Panc1 (cell line): ENCODE data around the gene PCED1B. TPM values are rescaled to one million over a fixed set of nuclear protein-coding genes. Genes with fewer than 3 reads are reported as not detected.

Experiments used
- ATAC-seq: fragments of 200-7000 bp; cut with Tn5 transposase; 2 replicates; pipeline ENCODE4 v1.9.1; 2020; ENCODE audit warnings: mild to moderate bottlenecking, moderate library complexity
- BruUV-seq: library from RNA; stranded (reverse); fragments of 400-500 nt; replicated peaks from 2 replicates; lab custom pipeline; 2021; lab: Mats Ljungman, UMichigan
- CTCF ChIA-PET: fragments of 300-600 bp; sonication (Branson Sonifier 250); formaldehyde crosslinking; loops from one replicate; lab custom pipeline; 2022; ENCODE audit warnings: antibody characterized with exemption; lab: Charles Lee
- POLR2A ChIA-PET: fragments of 300-600 bp; sonication (Branson Sonifier 250); formaldehyde crosslinking; loops from one replicate; lab custom pipeline; 2022; ENCODE audit warnings: antibody characterized with exemption; lab: Charles Lee
- DNase-seq: peaks from one replicate; pipeline ENCODE4 v3.0.0-alpha.2; 2010; ENCODE audit warnings: low read depth, low spot score
- H3K27ac ChIP-seq: 2 replicates; pipeline ENCODE4 v1.5.1; 2011; ENCODE audit warnings: mild to moderate bottlenecking, low read length, inconsistent platforms
- H3K27me3 ChIP-seq: fragments of 200-500 bp; sonication (Bioruptor generic); 2 replicates; pipeline ENCODE4 v1.6.0; 2014; ENCODE audit warnings: low read length, inconsistent platforms; ENCODE audit not compliant: control insufficient read depth, insufficient read depth
- H3K36me3 ChIP-seq: fragments of 200-500 bp; sonication (Bioruptor generic); 2 replicates; pipeline ENCODE4 v1.5.1; 2014; ENCODE audit warnings: inconsistent platforms, mild to moderate bottlenecking, low read length, moderate library complexity; ENCODE audit not compliant: control insufficient read depth, insufficient read depth
- H3K4me1 ChIP-seq: 2 replicates; pipeline ENCODE4 v1.5.1; 2011; ENCODE audit warnings: inconsistent platforms, mild to moderate bottlenecking, low read length, moderate library complexity; ENCODE audit not compliant: control insufficient read depth, insufficient read depth
- H3K4me3 ChIP-seq, 2 experiments: 2 replicates each; pipeline ENCODE4 v1.5.1; 2011 to 2012; ENCODE audit warnings: low read depth in 2 of 2, low read length in 2 of 2, mild to moderate bottlenecking in 2 of 2, inconsistent platforms in 1 of 2, moderate library complexity in 1 of 2
- H3K9me3 ChIP-seq: fragments of 200-500 bp; sonication (Bioruptor generic); 2 replicates; pipeline ENCODE4 v1.5.1; 2014; ENCODE audit warnings: low read depth, mild to moderate bottlenecking, inconsistent platforms, low read length, moderate library complexity; ENCODE audit not compliant: control insufficient read depth, insufficient read depth
- POLR2AphosphoS5 ChIP-seq: IDR thresholded peaks from 2 replicates; pipeline ENCODE4 v1.6.1; 2012; ENCODE audit warnings: mild to moderate bottlenecking, low read depth, low read length, moderate library complexity
- SIN3A ChIP-seq: IDR thresholded peaks from 2 replicates; pipeline ENCODE4 v1.6.1; 2012; ENCODE audit warnings: low read depth, mild to moderate bottlenecking, low read length, moderate library complexity, borderline replicate concordance; ENCODE audit not compliant: insufficient read depth
- TCF7L2 ChIP-seq: IDR thresholded peaks from 2 replicates; pipeline ENCODE4 v1.6.1; 2011; ENCODE audit warnings: mild to moderate bottlenecking, low read depth, low read length, inconsistent platforms
- in situ Hi-C: cut with HindIII; loops from 2 replicates; pipeline ENCODE4 v1.10.0; 2016; ENCODE audit warnings: low sequenced_read_pairs, low pct_unique_long_range_greater_than_20kb
- intact Hi-C: fragments of 100-400 bp; cut with micrococcal nuclease; formaldehyde crosslinking; loops from one replicate; pipeline ENCODE4 v1.10.0; 2022; ENCODE audit not compliant: unreplicated experiment
- total RNA-seq: library from RNA; stranded (reverse); gene quantifications from one replicate; pipeline ENCODE4 v1.2.1, GENCODE V29; 2021; ENCODE audit not compliant: unreplicated experiment
- TF ChIP-seq, protein P1 (sequence below), 2 experiments: IDR thresholded peaks; 2 replicates each; pipeline ENCODE4 v1.6.1; 2011 to 2012; ENCODE audit warnings: low read depth in 2 of 2, control low read depth in 1 of 2, low read length in 1 of 2, mild to moderate bottlenecking in 1 of 2, moderate library complexity in 1 of 2; ENCODE audit not compliant: insufficient read depth in 1 of 2
- TF ChIP-seq, protein P2 (sequence below): fragments of 450-650 bp; IDR thresholded peaks from 2 replicates; pipeline ENCODE4 v1.5.1; 2017; ENCODE audit warnings: mild to moderate bottlenecking

Gene PCED1B
- total RNA-seq, 1 experiment from 2014 or later = 0.82 TPM

DNA sequence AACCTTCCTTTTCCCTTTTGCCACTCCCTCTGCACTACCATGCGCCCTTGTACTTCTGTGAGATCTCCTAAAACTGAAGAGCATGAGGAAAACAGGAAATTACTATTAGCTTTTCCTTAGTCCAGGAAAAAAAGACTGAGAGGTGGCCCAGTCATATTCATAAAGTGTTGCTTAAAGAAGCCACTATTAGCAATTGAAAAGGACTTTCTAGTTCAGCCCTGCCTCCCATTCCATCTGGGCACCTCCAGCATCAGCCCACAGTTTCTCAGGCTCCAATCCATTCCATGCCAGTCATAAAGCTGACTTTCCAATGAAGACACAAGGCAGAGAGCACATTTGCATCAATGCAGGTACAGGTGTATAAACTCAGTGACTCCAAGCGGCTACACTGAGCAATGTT is 20.2 kb downstream of the PCED1B start:
- ATAC-seq (no peak), DNase-seq (no peak)
- Histone ChIP-seq H3K4me3 (no peak overlapping the region), H3K27me3 (no peaks in the 10 kb centered on the region), H3K4me1 (peaks cover 25% of the 10 kb centered on the region), H3K9me3 (no peaks in the 10 kb centered on the region), H3K27ac (no peak overlapping the region), H3K36me3 (no peaks in the 10 kb centered on the region)
- ChIA-PET CTCF (no interaction called here), POLR2A (interaction anchor here (0.7 kb wide), 1 partner anchor 382 kb away, joined by 3 read pairs; no protein-coding TSS in a partner anchor)
- TF ChIP-seq POLR2AphosphoS5 = no peak
- TF ChIP-seq SIN3A = no peak
- TF ChIP-seq, protein P1, sequence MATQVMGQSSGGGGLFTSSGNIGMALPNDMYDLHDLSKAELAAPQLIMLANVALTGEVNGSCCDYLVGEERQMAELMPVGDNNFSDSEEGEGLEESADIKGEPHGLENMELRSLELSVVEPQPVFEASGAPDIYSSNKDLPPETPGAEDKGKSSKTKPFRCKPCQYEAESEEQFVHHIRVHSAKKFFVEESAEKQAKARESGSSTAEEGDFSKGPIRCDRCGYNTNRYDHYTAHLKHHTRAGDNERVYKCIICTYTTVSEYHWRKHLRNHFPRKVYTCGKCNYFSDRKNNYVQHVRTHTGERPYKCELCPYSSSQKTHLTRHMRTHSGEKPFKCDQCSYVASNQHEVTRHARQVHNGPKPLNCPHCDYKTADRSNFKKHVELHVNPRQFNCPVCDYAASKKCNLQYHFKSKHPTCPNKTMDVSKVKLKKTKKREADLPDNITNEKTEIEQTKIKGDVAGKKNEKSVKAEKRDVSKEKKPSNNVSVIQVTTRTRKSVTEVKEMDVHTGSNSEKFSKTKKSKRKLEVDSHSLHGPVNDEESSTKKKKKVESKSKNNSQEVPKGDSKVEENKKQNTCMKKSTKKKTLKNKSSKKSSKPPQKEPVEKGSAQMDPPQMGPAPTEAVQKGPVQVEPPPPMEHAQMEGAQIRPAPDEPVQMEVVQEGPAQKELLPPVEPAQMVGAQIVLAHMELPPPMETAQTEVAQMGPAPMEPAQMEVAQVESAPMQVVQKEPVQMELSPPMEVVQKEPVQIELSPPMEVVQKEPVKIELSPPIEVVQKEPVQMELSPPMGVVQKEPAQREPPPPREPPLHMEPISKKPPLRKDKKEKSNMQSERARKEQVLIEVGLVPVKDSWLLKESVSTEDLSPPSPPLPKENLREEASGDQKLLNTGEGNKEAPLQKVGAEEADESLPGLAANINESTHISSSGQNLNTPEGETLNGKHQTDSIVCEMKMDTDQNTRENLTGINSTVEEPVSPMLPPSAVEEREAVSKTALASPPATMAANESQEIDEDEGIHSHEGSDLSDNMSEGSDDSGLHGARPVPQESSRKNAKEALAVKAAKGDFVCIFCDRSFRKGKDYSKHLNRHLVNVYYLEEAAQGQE (IDR thresholded peaks at IDR 0.05; ENCODE audit: insufficient read depth in 1 of 2, low read depth in 2 of 2, low read length in 1 of 2) = no peak
- TF ChIP-seq, protein P2, sequence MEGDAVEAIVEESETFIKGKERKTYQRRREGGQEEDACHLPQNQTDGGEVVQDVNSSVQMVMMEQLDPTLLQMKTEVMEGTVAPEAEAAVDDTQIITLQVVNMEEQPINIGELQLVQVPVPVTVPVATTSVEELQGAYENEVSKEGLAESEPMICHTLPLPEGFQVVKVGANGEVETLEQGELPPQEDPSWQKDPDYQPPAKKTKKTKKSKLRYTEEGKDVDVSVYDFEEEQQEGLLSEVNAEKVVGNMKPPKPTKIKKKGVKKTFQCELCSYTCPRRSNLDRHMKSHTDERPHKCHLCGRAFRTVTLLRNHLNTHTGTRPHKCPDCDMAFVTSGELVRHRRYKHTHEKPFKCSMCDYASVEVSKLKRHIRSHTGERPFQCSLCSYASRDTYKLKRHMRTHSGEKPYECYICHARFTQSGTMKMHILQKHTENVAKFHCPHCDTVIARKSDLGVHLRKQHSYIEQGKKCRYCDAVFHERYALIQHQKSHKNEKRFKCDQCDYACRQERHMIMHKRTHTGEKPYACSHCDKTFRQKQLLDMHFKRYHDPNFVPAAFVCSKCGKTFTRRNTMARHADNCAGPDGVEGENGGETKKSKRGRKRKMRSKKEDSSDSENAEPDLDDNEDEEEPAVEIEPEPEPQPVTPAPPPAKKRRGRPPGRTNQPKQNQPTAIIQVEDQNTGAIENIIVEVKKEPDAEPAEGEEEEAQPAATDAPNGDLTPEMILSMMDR = no peak
- no peak for TF ChIP-seq TCF7L2
- intact Hi-C loops (no loop called here), in situ Hi-C loops (no loop called here)
- BruUV-seq = no TSS peak

DNA sequence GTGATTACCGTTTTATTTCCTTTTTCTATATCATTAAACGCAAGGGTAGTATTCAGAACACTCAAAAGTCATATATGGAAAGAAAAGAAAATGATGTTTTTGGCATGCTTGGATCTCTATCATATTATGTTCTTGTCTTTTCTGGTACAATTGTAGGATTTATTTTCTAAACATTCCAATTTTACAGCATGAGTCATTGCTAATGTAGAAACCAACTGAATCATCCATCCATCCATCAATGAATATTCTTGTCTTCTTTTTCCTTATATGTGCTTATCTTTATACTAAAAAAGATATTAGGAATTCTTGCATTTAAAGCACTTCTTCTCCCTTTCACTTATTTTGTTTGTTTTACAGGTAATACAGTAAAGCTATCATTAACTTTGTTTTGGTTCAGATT is 20.7 kb downstream of the PCED1B start:
- no peaks in the 10 kb centered on the region for H3K9me3 ChIP-seq
- no peaks in the 10 kb centered on the region for H3K27me3 ChIP-seq
- intact Hi-C loops (no loop called here), in situ Hi-C loops (no loop called here)
- CTCF ChIA-PET = no interaction called here
- BruUV-seq = no TSS peak
- no peak overlapping the region for H3K4me3 ChIP-seq
- POLR2A ChIA-PET = no interaction called here
- peaks cover 20% of the 10 kb centered on the region for H3K4me1 ChIP-seq
- no peak overlapping the region for H3K27ac ChIP-seq
- no peak for TF ChIP-seq POLR2AphosphoS5
- TF ChIP-seq, protein P2 = no peak
- no peak for TF ChIP-seq TCF7L2
- TF ChIP-seq, protein P1 (IDR thresholded peaks at IDR 0.05; ENCODE audit: insufficient read depth in 1 of 2, low read depth in 2 of 2, low read length in 1 of 2) = no peak
- TF ChIP-seq SIN3A = no peak
- DNase-seq (no peak), ATAC-seq (no peak)
- no peaks in the 10 kb centered on the region for H3K36me3 ChIP-seq
